Stimulated activated CD4-positive, alpha-beta T cell treated with anti-CD3 and anti-CD28 coated beads, Interleukin-2, amount 100 ng/mL, for 48 hours (primary cell): Measurements from ENCODE around the gene KRT10.

ENCODE experiments used
- DNase-seq, 2 donors: peaks; one replicate each; pipeline ENCODE4 v3.0.0-alpha.2; 2020

KRT10 gene

GRCh38 chr17:40800381-40800780, 22.0 kb downstream of the KRT10 start:
- no peak for DNase-seq

GRCh38 chr17:40799859-40800258, 22.6 kb downstream of the KRT10 start, which contains the start of gene KRT28:
Gene KRT28 (minus strand): TSS chr17:40799959. CDS start chr17:40799893, 66 bp downstream.
- DNase-seq, result no peak

GRCh38 chr17:40796846-40797245, 25.6 kb downstream of the KRT10 start:
- no peak for DNase-seq

GRCh38 chr17:40795019-40795667, 27.3 kb downstream of the KRT10 start:
- no peak for DNase-seq

GRCh38 chr17:40794466-40794865, 27.9 kb downstream of the KRT10 start:
- DNase-seq, result no peak

GRCh38 chr17:40793832-40794231, 28.6 kb downstream of the KRT10 start:
- no peak for DNase-seq

GRCh38 chr17:40791787-40792436, 30.5 kb downstream of the KRT10 start:
- DNase-seq, result no peak

- no peak for DNase-seq
Observed at GRCh38 chr17:40791111-40791510, 31.3 kb downstream of the KRT10 start.

- no peak for DNase-seq
Observed at GRCh38 chr17:40782450-40782849, 40.0 kb downstream of the KRT10 start, which contains the start of gene KRT27. Gene KRT27 (minus strand): TSS chr17:40782550. CDS start chr17:40782493, 57 bp downstream.

GRCh38 chr17:40779181-40779909, 43.1 kb downstream of the KRT10 start:
- peak; percentile 9 to 12 for DNase-seq

GRCh38 chr17:40778461-40778860, 44.0 kb downstream of the KRT10 start:
- DNase-seq, result no peak

- DNase-seq, result no peak
Observed at GRCh38 chr17:40777971-40778370, 44.4 kb downstream of the KRT10 start.

GRCh38 chr17:40777459-40777858, 45.0 kb downstream of the KRT10 start:
- no peak for DNase-seq

- DNase-seq, result no peak
Observed at GRCh38 chr17:40775945-40776344, 46.5 kb downstream of the KRT10 start.

- DNase-seq, result no peak
Observed at GRCh38 chr17:40772101-40772500, 50.3 kb downstream of the KRT10 start, which contains the start of gene KRT26. Gene KRT26 (minus strand): TSS chr17:40772201. CDS start chr17:40772113, 88 bp downstream.
